Mesodermal cell (in vitro differentiated cells): ENCODE measurements around the gene PPP4R1.
A peak's percentile ranks its signal among the peaks of the same experiment; 100 is the strongest.
"Not testable (repeated sequence)": the region's sequence is repeated elsewhere in the genome, so short reads cannot be mapped to it uniquely, and the experiment has no call there.

Experiments
- H3K27ac ChIP-seq: 2 replicates; pipeline ENCODE4 v1.7.0; 2013; ENCODE audit warnings: mild to moderate bottlenecking, low read depth, low read length, moderate library complexity; ENCODE audit not compliant: severe bottlenecking
- H3K36me3 ChIP-seq: 2 replicates; pipeline ENCODE4 v1.7.1; 2013; ENCODE audit warnings: mild to moderate bottlenecking, low read length, moderate library complexity; ENCODE audit not compliant: control insufficient read depth, insufficient read depth
- H3K4me1 ChIP-seq: one replicate; pipeline ENCODE4 v1.7.1; 2013; ENCODE audit warnings: mild to moderate bottlenecking, low read length; ENCODE audit not compliant: insufficient read depth, control insufficient read depth, poor library complexity, severe bottlenecking
- H3K4me3 ChIP-seq: 2 replicates; pipeline ENCODE4 v1.7.0; 2013; ENCODE audit warnings: low read length, control low read depth, mild to moderate bottlenecking; ENCODE audit not compliant: insufficient read depth, poor library complexity, severe bottlenecking; ENCODE audit errors: extremely low read depth
- H3K9me3 ChIP-seq: 2 replicates; pipeline ENCODE4 v1.7.1; 2013; ENCODE audit warnings: mild to moderate bottlenecking, low read length, moderate library complexity; ENCODE audit not compliant: control insufficient read depth
- WGBS, 2 experiments: methylation state at CpG; one replicate each; pipeline ENCODE4 v1.1.5; 2013; ENCODE audit warnings: missing lambda C conversion rate in 2 of 2; ENCODE audit not compliant: insufficient coverage in 2 of 2; 5-methylcytosine and 5-hydroxymethylcytosine counted together

The PPP4R1 gene

DNA sequence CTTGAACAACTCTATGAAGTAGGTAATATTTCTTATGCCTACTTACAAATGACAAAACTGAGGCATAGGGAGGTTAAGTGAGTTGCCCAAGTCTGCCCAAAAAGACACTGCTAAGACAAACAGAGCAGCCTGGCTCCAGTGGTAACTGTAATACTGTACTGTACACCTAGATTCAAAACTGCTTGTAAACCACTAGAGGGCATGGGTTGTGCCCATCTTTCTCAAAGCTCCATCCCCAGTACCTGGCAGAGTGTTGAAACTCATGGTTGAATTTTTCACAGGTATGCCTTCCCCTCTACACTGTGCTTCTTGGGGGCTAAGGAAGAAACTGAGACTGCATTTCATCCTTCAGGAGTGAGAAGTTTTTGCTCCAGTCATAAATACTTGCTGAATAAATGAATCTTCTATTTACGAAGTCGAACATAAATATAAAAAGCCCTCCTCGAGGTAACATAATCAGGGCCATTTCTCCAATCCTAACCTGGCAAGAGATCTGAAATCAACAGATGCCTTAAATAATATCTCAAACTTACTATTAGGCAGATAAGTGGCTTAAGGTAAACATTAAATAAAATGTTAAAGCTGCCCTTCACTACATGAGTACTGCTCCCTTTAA is 2.0 kb downstream of the PPP4R1 start:
- Histone ChIP-seq H3K9me3 (no peaks in the 10 kb centered on the region), H3K36me3 (peaks cover 30% of the 10 kb centered on the region), H3K4me1 (peaks cover 22% of the 10 kb centered on the region), H3K27ac (no peak overlapping the region), H3K4me3 (peak overlapping the region; percentile 74)
- WGBS, 2 experiments = no CpG with 5 or more reads among the region's 3 CpGs

DNA sequence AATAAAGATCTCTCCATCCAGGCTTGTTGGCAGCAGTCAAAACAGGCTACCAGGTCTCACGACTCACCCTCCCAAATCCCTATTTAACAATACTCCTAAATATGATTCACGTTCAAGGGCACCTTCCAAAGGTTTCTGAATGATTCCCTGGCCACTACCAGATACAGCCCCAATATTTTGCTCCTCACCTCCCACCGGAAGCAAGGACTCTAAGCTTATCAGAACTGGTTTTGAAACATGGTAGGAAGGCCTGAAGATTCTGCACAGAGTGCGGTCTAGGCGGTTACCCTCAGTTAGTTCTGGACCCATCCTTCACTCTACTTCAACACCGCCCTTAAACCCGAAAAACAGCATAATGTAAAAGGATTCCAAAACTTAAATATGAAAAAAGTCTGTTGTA is 5.2 kb downstream of the PPP4R1 start:
- 84 to 98% methylated on average over 2 to 5 of the region's 7 CpGs for WGBS, 2 experiments
- Histone ChIP-seq H3K27ac (no peak overlapping the region), H3K36me3 (peaks cover 47% of the 10 kb centered on the region), H3K4me3 (no peak overlapping the region), H3K9me3 (no peaks in the 10 kb centered on the region), H3K4me1 (peaks cover 14% of the 10 kb centered on the region)

DNA sequence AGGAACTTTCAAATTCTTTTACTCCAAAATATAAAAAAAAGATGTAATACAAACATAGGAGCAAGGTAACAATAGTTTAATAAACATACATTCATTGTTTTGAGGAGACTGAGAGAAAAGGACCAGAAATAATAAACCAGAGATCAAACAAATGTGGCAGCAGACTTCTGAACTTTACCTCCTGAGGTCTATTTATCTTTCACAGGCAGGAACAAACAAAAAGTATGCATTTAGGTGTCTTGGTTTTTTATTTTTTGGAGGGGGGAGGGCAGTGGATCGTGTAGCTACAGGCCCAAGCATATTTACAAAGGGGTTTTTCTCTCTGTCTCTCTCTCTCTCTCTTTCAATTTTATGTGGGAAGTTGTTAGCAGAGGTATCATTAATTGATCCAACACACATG is 5.6 kb downstream of the PPP4R1 start:
- H3K4me3 ChIP-seq = no peak overlapping the region
- no peaks in the 10 kb centered on the region for H3K9me3 ChIP-seq
- WGBS, 2 experiments = no CpG with 5 or more reads among the region's 1 CpG
- peaks cover 14% of the 10 kb centered on the region for H3K4me1 ChIP-seq
- H3K27ac ChIP-seq = no peak overlapping the region
- H3K36me3 ChIP-seq = peaks cover 49% of the 10 kb centered on the region

DNA sequence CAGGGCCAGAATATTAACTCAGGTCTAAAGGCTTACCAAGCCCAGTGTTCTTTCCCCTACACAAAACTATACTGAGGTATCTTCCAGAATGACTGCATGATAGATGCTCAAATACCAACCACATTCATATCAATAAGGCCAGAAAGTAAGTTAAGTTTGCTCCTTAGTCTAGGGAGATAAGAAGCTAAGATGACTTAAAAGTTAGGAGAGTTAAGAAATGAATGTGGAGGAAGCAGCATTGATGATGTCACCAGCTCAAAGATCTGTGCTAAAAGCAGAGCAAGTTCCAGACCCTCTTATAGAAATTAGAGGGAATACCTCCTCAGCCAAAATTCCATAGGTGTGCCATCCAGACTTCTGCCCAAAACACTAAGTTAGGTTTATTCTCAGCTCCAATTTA is 6.1 kb downstream of the PPP4R1 start:
- Histone ChIP-seq H3K9me3 (no peaks in the 10 kb centered on the region), H3K36me3 (peaks cover 53% of the 10 kb centered on the region), H3K27ac (no peak overlapping the region), H3K4me3 (no peak overlapping the region), H3K4me1 (peaks cover 14% of the 10 kb centered on the region)

- H3K27ac ChIP-seq, H3K4me3 ChIP-seq, H3K9me3 ChIP-seq: not testable (repeated sequence)
- Histone ChIP-seq H3K4me1 (peaks cover 14% of the 10 kb centered on the region), H3K36me3 (peaks cover 52% of the 10 kb centered on the region)
- WGBS, 2 experiments = 100% methylated on average over 2 of the region's 5 CpGs; no CpG with 5 or more reads in 1 of the 2 experiments
Measured at GRCh38 chr18:9607111-9607510, 7.2 kb downstream of the PPP4R1 start.

GRCh38 chr18:9606039-9606438 is 8.3 kb downstream of the PPP4R1 start:
- WGBS, 2 experiments = 100% methylated on average over 1 of the region's 3 CpGs
- Histone ChIP-seq H3K27ac (no peak overlapping the region), H3K4me1 (peaks cover 14% of the 10 kb centered on the region), H3K9me3 (no peaks in the 10 kb centered on the region), H3K36me3 (peaks cover 44% of the 10 kb centered on the region), H3K4me3 (no peak overlapping the region)

- peaks cover 13% of the 10 kb centered on the region for H3K4me1 ChIP-seq
- H3K27ac ChIP-seq = no peak overlapping the region
- WGBS, 2 experiments = 94 to 100% methylated on average over 2 of the region's 2 CpGs
- H3K4me3 ChIP-seq = no peak overlapping the region
- peaks cover 7% of the 10 kb centered on the region for H3K9me3 ChIP-seq
- H3K36me3 ChIP-seq = peaks cover 42% of the 10 kb centered on the region
Measured at GRCh38 chr18:9604348-9604747, 10.0 kb downstream of the PPP4R1 start.

DNA sequence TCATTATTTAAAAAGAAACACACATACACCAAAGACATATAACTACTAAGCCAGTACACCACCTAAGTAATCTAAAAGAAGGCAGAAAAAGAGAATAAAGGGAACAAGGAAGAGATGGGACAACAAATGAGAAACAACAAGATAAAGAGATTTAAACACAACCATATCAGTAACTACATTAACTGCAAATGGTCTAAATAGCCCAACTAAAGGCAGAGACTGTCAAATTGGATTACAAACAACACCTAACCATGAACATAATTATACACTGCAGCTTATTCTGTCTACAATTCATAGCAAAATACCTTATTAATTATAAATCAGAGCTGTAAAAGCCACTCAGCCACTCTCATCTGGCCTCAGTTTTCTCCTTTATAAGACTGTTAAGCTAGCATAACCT is 15.0 kb downstream of the PPP4R1 start:
- Histone ChIP-seq H3K27ac (no peak overlapping the region), H3K36me3 (peaks cover 28% of the 10 kb centered on the region)

DNA sequence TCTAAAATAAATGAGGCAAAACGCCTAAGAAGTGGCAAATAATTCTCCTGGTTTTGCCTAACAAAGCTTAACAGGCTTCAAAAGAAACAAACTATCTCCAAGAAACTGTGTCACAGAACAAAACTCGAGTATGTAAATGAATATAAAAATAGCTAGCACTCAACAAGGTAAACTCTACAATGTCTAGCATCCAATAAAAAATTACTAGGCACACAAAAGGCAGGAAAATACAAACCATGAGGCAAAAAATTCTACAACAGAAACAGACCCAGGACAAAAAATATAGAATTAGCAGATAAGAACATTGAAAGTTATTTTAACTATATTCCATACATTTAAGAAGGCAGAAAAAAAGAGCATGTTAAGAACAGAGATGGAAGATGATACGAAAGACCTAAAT is 16.8 kb downstream of the PPP4R1 start:
- Histone ChIP-seq H3K9me3 (peaks cover 7% of the 10 kb centered on the region), H3K36me3 (peaks cover 28% of the 10 kb centered on the region)
- 75% methylated on average over 2 of the region's 3 CpGs; no CpG with 5 or more reads in 1 of the 2 experiments for WGBS, 2 experiments

More for the DNA sequence above, 15.0 kb downstream of the PPP4R1 start:
- Histone ChIP-seq H3K9me3 (peaks cover 7% of the 10 kb centered on the region), H3K4me1 (no peaks in the 10 kb centered on the region), H3K4me3 (no peak overlapping the region)

DNA sequence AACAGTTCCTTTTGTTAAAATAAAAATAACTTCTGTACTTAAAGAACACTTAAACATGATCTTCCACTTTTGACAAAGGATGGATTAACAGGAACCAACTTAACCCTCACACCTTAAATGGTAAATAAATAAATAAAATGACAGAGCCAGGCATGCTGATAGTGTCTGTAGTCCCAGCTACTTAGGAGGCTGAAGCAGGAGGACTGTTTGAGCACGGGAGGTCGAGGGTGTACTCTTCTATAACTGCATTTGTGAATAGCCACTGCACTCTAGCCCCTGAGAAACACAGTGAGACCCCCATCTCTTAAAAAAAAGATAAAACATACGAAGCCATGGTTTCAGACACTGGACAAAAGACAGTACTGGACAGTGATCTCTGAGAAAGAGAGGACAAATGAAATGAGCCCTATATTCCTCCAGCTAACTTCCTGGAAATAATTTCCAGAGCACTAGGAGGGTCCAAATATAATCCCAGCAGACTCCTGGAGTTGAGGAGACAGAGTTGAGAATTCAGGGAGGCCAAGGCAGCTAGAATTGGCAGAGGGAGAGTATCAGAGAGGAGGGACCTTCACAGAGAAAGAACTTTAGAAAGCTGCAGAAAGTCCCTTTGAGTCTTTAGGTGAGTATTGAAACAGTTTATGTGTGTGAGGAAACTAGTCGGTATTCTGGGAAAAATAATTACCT is 17.4 kb downstream of the PPP4R1 start:
- 93 to 100% methylated on average over 1 to 3 of the region's 4 CpGs for WGBS, 2 experiments
- no peak overlapping the region for H3K27ac ChIP-seq
- peaks cover 7% of the 10 kb centered on the region for H3K9me3 ChIP-seq
- H3K4me1 ChIP-seq = no peaks in the 10 kb centered on the region
- H3K4me3 ChIP-seq = no peak overlapping the region
- peaks cover 33% of the 10 kb centered on the region for H3K36me3 ChIP-seq

More for the DNA sequence above, 16.8 kb downstream of the PPP4R1 start:
- Histone ChIP-seq H3K4me3 (no peak overlapping the region), H3K27ac (no peak overlapping the region), H3K4me1 (no peaks in the 10 kb centered on the region)

GRCh38 chr18:9596226-9596625 is 18.1 kb downstream of the PPP4R1 start:
- Histone ChIP-seq H3K27ac (no peak overlapping the region), H3K4me1 (no peaks in the 10 kb centered on the region), H3K36me3 (peaks cover 39% of the 10 kb centered on the region), H3K9me3 (peaks cover 7% of the 10 kb centered on the region), H3K4me3 (no peak overlapping the region)
- WGBS, 2 experiments = 100% methylated on average over 1 of the region's 3 CpGs; no CpG with 5 or more reads in 1 of the 2 experiments
